Measurements from ENCODE around the gene REXO1. TPM values are rescaled to one million over a fixed set of nuclear protein-coding genes. Genes with fewer than 3 reads are reported as not detected.
"Not testable (repeated sequence)": the region's sequence is repeated elsewhere in the genome, so short reads cannot be mapped to it uniquely, and the experiment has no call there.

REXO1 gene
- total and polyA plus RNA-seq, 9 donors: 4.8 to 46.7 (median 25.8) TPM

GRCh38 chr19:1875646-1876495 lies 27.6 kb upstream of the REXO1 start:
- WGBS, 3 donors: 0 to 1% (median 0%) methylated on average over 83 to 87 of the region's 87 CpGs
- DNase-seq: peak; percentile 86 to 91 (median 88)

GRCh38 chr19:1875265-1875645 lies 27.0 kb upstream of the REXO1 start:
- Histone ChIP-seq H3K27ac (peak overlapping the region in 1 of 2 donors; percentile 79), H3K4me3 (peak overlapping the region; percentile 75), H3K4me1 (ENCODE audit: insufficient read depth) (peaks cover 13% of the 10 kb centered on the region)
- H3K27me3 ChIP-seq; H3K36me3 ChIP-seq; H3K9me3 ChIP-seq; DNase-seq; intact Hi-C loops (cut with DNase I): not testable (repeated sequence)
- WGBS, 3 donors: 1 to 2% (median 1%) methylated on average over 11 of the region's 11 CpGs

More at GRCh38 chr19:1875646-1876495, 27.6 kb upstream of the REXO1 start:
- Histone ChIP-seq H3K9me3 (no peaks in the 10 kb centered on the region), H3K27ac (peak overlapping the region; percentile 56 to 79), H3K36me3 (no peaks in the 10 kb centered on the region), H3K4me1 (ENCODE audit: insufficient read depth) (peaks cover 13% of the 10 kb centered on the region), H3K27me3 (no peaks in the 10 kb centered on the region), H3K4me3 (peak overlapping the region; percentile 75)
- intact Hi-C loops (cut with DNase I): no loop called here
- TF ChIP-seq CTCF (IDR thresholded peaks at IDR 0.05) (peak in 1 of 3 donors; percentile 5), POLR2A (IDR thresholded peaks at IDR 0.05) (peak; percentile 91), EP300 (IDR thresholded peaks at IDR 0.05) (no peak)

- TF ChIP-seq EP300 (IDR thresholded peaks at IDR 0.05): no peak
- no peak for TF ChIP-seq POLR2A (IDR thresholded peaks at IDR 0.05)
- TF ChIP-seq CTCF (IDR thresholded peaks at IDR 0.05): no peak
- Histone ChIP-seq H3K36me3 (no peaks in the 10 kb centered on the region), H3K4me1 (ENCODE audit: insufficient read depth) (peaks cover 13% of the 10 kb centered on the region), H3K9me3 (no peaks in the 10 kb centered on the region), H3K27ac (peak overlapping the region in 1 of 2 donors; percentile 79), H3K27me3 (no peaks in the 10 kb centered on the region), H3K4me3 (peak overlapping the region; percentile 75)
- intact Hi-C loops (cut with DNase I): no loop called here
- WGBS, 3 donors: 3 to 7% (median 5%) methylated on average over 16 of the region's 16 CpGs
- no peak for DNase-seq
Observed at GRCh38 chr19:1874554-1875185, 26.4 kb upstream of the REXO1 start.

- Histone ChIP-seq H3K4me1 (ENCODE audit: insufficient read depth) (peaks cover 13% of the 10 kb centered on the region), H3K27me3 (no peaks in the 10 kb centered on the region), H3K9me3 (no peaks in the 10 kb centered on the region), H3K27ac (peak overlapping the region; percentile 78 to 86), H3K4me3 (peak overlapping the region; percentile 17), H3K36me3 (no peaks in the 10 kb centered on the region)
- TF ChIP-seq POLR2A (IDR thresholded peaks at IDR 0.05) (no peak), EP300 (IDR thresholded peaks at IDR 0.05) (no peak), CTCF (IDR thresholded peaks at IDR 0.05) (no peak)
- DNase-seq: peak; percentile 73 to 88 (median 81)
- 3 to 19% (median 6%) methylated on average over 29 of the region's 29 CpGs for WGBS, 3 donors
- intact Hi-C loops (cut with DNase I): no loop called here
Observed at GRCh38 chr19:1873524-1874473, 25.5 kb upstream of the REXO1 start.
